Right lobe of liver (tissue), 6 donors: ENCODE data around the gene TEX47. TPM values are rescaled to one million over a fixed set of nuclear protein-coding genes. Genes with fewer than 3 reads are reported as not detected.

ENCODE experiments used
- ATAC-seq, 4 donors: fragments of 200-7000 bp; cut with Tn5 transposase; one replicate each; pipeline ENCODE4 v1.9.1; 2020; ENCODE audit warnings: mild to moderate bottlenecking in 4 of 4, moderate library complexity in 4 of 4
- DNase-seq, 3 donors: peaks; one replicate each; pipeline ENCODE4 v3.0.0-alpha.2; 2020
- H3K27ac ChIP-seq, 3 donors: fragments of 200-600 bp; one replicate each; pipeline ENCODE4 v1.8.0; 2022
- H3K27me3 ChIP-seq, 2 donors: fragments of 200-600 bp; one replicate each; pipeline ENCODE4 v1.8.0; 2022
- H3K36me3 ChIP-seq, 4 donors: fragments of 200-600 bp; sonication (generic) in 1 of 4; one replicate each; pipeline versions ENCODE4 v1.5.1 to v1.8.0; 2017 to 2022; ENCODE audit warnings: control low read depth in 1 of 4
- H3K4me1 ChIP-seq, 4 donors: fragments of 200-600 bp; sonication (generic) in 1 of 4; one replicate each; pipeline versions ENCODE4 v1.5.1 to v1.8.0; 2017 to 2022; ENCODE audit warnings: control low read depth in 1 of 4
- H3K4me3 ChIP-seq, 3 donors: fragments of 200-600 bp; one replicate each; pipeline ENCODE4 v1.8.0; 2022
- H3K9me3 ChIP-seq, 4 donors: fragments of 200-600 bp; sonication (generic) in 1 of 4; one replicate each; pipeline versions ENCODE4 v1.5.1 to v1.8.0; 2017 to 2022; ENCODE audit warnings: control low read depth in 1 of 4
- POLR2A ChIP-seq: fragments of 450-650 bp; IDR thresholded peaks from one replicate; pipeline ENCODE4 v1.6.1; 2017; ENCODE audit warnings: antibody characterized with exemption, mild to moderate bottlenecking
- WGBS: methylation state at CpG from one replicate; pipeline ENCODE4 v1.1.6; 2018; ENCODE audit warnings: low coverage, low lambda C conversion rate; ENCODE audit not compliant: insufficient coverage; ENCODE audit errors: missing lambda C conversion rate; 5-methylcytosine and 5-hydroxymethylcytosine counted together
- intact Hi-C, 2 donors: fragments of 100-400 bp; cut with DNase I; formaldehyde crosslinking; loops; one replicate each; pipeline versions ENCODE4 v1.11.2 to v1.14.1; 2022
- long read RNA-seq: library from polyadenylated mRNA; unstranded; transcript quantifications from one replicate; pipeline ENCODE4 v2.0.0, GENCODE V29; 2019
- total RNA-seq, 6 experiments: library from RNA; depleted of rRNA in 2 of 6; stranded (reverse); fragments of >200 nt in 2 of 6; fragmentation: NEBNext Ultra II Directional in 3 of 6; extraction: Animal tissue kit (Norgen Biotek cat#: 25700) in 3 of 6; gene quantifications; one replicate each; pipeline versions ENCODE4 v1.1.0 to v1.2.4, GENCODE V29; 2016 to 2023
- TF ChIP-seq, protein P1 (sequence below), 4 donors: fragments of 200-600 bp in 3 of 4; fragments of 450-650 bp in 1 of 4; IDR thresholded peaks; one replicate each; pipeline versions ENCODE4 v1.5.1 to v1.8.0; 2016 to 2022; ENCODE audit warnings: antibody characterized with exemption in 4 of 4, mild to moderate bottlenecking in 2 of 4
- donor health status: DM: no; HTN: yes; CAD: no.
- donor health status: DM: no; HTN: no; CAD: no.
- donor health status: DM: no; HTN: no; CAD: no.
- donor health status: DM: no; HTN: yes; CAD: no.
- donor health status: DM: no; HTN: yes; CAD: no.

The TEX47 gene
- not detected for total RNA-seq
- long read RNA-seq = 0 reads

DNA sequence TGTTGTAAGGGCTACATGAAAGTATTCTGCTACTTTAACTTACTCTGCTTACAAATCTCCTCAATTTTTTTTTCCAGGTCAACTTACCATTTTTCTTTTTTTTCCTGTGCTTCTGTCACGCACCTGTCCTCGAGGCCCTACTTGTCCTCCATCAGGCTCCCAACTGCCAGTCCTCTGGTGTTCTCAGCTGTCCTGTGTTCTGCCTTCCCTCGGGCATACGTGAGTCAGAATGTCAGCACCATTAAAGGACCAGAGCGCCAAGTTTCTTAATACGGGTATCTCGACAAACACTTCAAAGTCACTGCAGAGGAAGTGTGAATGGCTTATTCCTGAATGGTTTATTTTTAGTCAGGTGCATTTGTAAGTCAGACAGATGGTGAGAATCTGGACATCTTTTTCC, at the start of gene TEX47:
TSS of gene TEX47 (minus strand) at position 185 of the 400 bp plus-strand sequence. CDS start 795 bp downstream, outside the sequence.
- no peaks in the 10 kb centered on the region for H3K27me3 ChIP-seq
- no peaks in the 10 kb centered on the region for H3K9me3 ChIP-seq
- H3K36me3 ChIP-seq = no peaks in the 10 kb centered on the region
- WGBS = 85% methylated on average over 7 of the region's 7 CpGs
- ATAC-seq (no peak), DNase-seq (no peak)
- TF ChIP-seq, protein P1, sequence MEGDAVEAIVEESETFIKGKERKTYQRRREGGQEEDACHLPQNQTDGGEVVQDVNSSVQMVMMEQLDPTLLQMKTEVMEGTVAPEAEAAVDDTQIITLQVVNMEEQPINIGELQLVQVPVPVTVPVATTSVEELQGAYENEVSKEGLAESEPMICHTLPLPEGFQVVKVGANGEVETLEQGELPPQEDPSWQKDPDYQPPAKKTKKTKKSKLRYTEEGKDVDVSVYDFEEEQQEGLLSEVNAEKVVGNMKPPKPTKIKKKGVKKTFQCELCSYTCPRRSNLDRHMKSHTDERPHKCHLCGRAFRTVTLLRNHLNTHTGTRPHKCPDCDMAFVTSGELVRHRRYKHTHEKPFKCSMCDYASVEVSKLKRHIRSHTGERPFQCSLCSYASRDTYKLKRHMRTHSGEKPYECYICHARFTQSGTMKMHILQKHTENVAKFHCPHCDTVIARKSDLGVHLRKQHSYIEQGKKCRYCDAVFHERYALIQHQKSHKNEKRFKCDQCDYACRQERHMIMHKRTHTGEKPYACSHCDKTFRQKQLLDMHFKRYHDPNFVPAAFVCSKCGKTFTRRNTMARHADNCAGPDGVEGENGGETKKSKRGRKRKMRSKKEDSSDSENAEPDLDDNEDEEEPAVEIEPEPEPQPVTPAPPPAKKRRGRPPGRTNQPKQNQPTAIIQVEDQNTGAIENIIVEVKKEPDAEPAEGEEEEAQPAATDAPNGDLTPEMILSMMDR (IDR thresholded peaks at IDR 0.05) = no peak
- no peak for TF ChIP-seq POLR2A
- H3K27ac ChIP-seq = no peak within 1 kb of the TSS
- no peak within 1 kb of the TSS for H3K4me3 ChIP-seq
- intact Hi-C loops = no loop called here
- H3K4me1 ChIP-seq = no peaks in the 10 kb centered on the region

- no peaks in the 10 kb centered on the region for H3K27me3 ChIP-seq
- ATAC-seq (no peak), DNase-seq (no peak)
- intact Hi-C loops = no loop called here
- no peak overlapping the region for H3K27ac ChIP-seq
- no peaks in the 10 kb centered on the region for H3K9me3 ChIP-seq
- H3K36me3 ChIP-seq = no peaks in the 10 kb centered on the region
- TF ChIP-seq, protein P1 (IDR thresholded peaks at IDR 0.05) = no peak
- no peak for TF ChIP-seq POLR2A
- no peak overlapping the region for H3K4me3 ChIP-seq
- H3K4me1 ChIP-seq = no peaks in the 10 kb centered on the region
- WGBS = 73% methylated on average over 12 of the region's 12 CpGs
These were observed 49.6 kb upstream of the TEX47 start for GRCh38 chr7:88845091-88845490.

GRCh38 chr7:88842201-88842600, 46.7 kb upstream of the TEX47 start:
- TF ChIP-seq, protein P1 (IDR thresholded peaks at IDR 0.05) = no peak
- no peak for TF ChIP-seq POLR2A
- intact Hi-C loops = no loop called here
- Histone ChIP-seq H3K27ac (no peak overlapping the region), H3K27me3 (no peaks in the 10 kb centered on the region), H3K36me3 (no peaks in the 10 kb centered on the region), H3K4me3 (no peak overlapping the region), H3K9me3 (no peaks in the 10 kb centered on the region), H3K4me1 (no peaks in the 10 kb centered on the region)
- ATAC-seq = no peak
- DNase-seq = no peak

GRCh38 chr7:88835147-88835728, 39.7 kb upstream of the TEX47 start:
- Histone ChIP-seq H3K4me3 (no peak overlapping the region), H3K36me3 (no peaks in the 10 kb centered on the region), H3K27me3 (no peaks in the 10 kb centered on the region), H3K4me1 (no peaks in the 10 kb centered on the region), H3K27ac (no peak overlapping the region), H3K9me3 (no peaks in the 10 kb centered on the region)
- ATAC-seq (peak; percentile 87 to 93 (median 87)), DNase-seq (no peak)
- TF ChIP-seq POLR2A = no peak
- TF ChIP-seq, protein P1 (IDR thresholded peaks at IDR 0.05) = peak; percentile 48 to 67 (median 60)
- 11% methylated on average over 3 of the region's 3 CpGs for WGBS
- intact Hi-C loops = no loop called here

DNA sequence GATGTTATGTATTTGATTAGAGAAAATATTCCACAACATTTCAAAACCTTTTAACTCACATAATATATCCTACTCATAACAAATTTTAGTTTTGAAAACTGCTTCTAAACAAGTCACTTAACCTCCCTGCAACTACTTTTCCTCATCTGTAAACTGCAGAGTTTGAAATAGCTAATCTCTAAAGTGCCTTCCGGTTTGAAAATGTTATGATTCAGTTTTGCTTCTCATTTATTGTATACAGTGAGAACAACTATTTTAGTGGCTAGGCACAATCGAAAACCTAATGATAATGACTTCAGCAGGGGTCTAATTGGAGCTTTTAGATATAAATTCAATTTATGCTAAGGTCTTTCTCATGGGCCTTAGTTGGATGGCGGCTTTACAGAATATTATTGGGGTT, 30.7 kb upstream of the TEX47 start:
- no peaks in the 10 kb centered on the region for H3K27me3 ChIP-seq
- H3K4me3 ChIP-seq = no peak overlapping the region
- DNase-seq = no peak
- H3K27ac ChIP-seq = no peak overlapping the region
- TF ChIP-seq, protein P1 (IDR thresholded peaks at IDR 0.05) = no peak
- TF ChIP-seq POLR2A = no peak
- ATAC-seq = no peak
- intact Hi-C loops = no loop called here
- 52% methylated on average over 3 of the region's 3 CpGs for WGBS
- H3K36me3 ChIP-seq = no peaks in the 10 kb centered on the region
- H3K9me3 ChIP-seq = no peaks in the 10 kb centered on the region
- no peaks in the 10 kb centered on the region for H3K4me1 ChIP-seq
